AG08396 (cell line): ENCODE data around the gene TCEAL6.
A peak's percentile ranks its signal among the peaks of the same experiment; 100 is the strongest.
"Not testable (repeated sequence)": the region's sequence is repeated elsewhere in the genome, so short reads cannot be mapped to it uniquely, and the experiment has no call there.

ENCODE experiments used
- DNase-seq: peaks from one replicate; pipeline ENCODE4 v3.0.0; 2012; ENCODE audit warnings: low spot score, mixed read lengths

The TCEAL6 gene

DNA sequence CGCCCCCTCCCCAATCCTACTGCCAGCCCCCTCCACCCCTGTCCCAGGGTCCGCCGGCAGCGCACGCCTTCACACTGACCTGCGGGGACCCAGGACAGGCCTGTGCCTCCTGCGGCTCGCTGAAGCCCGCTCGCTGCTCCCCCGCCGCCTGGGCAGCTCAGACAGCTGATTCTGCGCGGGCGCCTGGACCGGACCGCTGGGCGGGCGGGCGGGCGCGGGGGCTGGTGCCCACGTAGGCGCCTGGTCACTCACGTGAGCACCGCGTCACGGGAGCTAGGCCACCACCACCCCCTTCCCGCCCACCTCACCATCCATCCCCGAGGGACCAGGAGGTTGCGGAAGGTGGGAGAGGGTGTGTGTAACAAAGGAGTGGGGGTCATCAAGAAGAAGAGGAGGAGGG, at the start of gene TCEAL6:
TCEAL6 (minus strand) TSS at position 208 of the 400 bp plus-strand sequence.
- not testable (repeated sequence) for DNase-seq

DNA sequence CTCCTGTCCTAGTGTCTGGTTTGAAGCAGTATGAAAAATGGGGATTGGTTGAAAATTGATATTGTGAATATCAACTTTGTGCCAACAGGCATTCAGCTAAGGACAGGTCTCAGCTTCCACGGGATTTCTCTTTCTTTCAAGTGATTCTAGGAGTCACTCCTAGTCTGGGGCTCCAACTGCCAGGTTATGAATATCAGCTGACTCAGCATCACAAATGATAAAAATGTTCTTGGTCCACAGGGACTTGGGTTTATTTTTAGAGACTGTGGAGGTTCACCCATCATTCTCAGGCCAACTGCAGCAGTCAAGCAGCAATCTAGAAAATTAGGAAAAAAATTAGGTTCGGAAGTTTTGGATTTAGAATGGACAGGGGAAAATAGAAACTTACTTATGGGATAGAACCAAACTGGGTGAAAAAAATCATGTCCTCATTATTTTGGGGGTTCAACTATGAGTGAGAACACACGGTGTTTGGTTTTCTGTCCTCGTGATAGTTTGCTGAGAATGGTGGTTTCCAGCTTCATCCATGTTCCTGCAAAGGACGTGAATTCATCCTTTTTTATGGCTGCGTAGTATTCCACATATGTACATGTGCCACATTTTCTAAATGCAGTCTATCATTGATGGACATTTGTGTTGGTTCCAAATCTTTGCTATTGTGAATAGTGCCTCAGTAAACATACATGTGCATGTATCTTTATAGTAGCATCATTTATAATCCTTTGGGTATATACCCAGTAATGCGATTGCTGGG, 43.9 kb upstream of the TCEAL6 start:
- DNase-seq, result no peak

DNA sequence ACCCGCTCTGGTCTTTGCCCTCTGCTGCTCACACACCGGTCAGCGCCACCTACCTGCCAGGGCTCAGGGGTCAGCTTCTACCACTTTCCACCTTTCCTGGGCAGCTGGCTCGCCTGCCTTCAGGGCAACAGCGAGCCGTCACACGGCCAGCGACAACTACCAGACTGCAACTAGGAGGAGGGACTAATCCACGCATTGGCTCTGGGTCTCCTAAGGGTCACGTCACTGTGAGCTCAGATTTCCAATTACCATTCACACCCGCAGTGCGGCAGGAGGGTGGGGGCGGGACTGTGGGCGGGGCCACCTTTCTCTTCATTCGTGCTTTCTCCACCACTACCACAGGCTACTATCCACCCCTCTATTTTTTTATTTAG, 13.5 kb upstream of the TCEAL6 start, which contains the start of gene BEX5:
BEX5 (minus strand) TSS at position 172 of the 374 bp plus-strand sequence. CDS start 1,712 bp downstream, outside the sequence.
- DNase-seq, result no peak

DNA sequence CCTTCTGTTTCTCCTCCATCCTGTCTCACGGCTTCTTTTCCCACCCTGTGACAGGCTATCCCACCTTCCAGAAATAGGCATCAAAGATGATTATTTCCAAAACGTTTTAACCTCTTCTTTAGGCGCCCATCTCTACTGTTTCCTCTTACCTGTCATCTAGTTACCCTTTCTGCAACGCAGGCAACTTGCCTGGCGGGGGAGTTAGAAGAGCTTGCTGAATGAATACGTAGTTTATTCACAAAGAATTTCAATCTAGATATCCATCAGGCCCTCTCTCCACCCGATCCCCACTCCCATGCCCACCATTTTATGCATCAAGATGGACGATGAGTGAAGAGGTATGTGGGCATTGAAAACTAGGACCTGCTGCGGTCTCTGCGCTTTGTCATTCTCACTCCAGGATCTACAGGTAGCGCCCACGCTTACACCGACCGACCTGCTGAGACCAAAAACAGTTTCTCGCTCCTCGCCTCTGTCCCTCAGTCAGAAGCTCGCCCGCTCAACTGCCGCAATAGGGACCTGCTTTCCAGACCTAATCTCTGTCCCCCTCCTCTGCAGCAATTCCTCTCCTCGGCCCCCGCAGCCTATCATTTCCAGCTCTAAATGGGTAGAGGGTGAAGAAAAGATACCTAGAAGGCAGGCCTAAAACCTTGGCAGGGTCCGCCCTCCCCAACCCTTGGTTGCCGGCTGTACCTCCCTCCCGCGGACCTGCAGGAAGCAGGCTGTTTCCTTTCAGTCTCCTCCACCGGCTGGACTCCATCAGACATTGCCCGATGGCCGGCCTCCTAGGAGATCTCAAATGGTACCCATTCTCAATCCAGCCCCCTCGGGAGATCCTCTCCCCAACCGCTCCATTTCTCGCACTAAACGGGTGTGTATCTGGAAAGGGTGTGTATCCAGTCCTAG, 12.9 kb upstream of the TCEAL6 start:
- DNase-seq, result no peak

DNA sequence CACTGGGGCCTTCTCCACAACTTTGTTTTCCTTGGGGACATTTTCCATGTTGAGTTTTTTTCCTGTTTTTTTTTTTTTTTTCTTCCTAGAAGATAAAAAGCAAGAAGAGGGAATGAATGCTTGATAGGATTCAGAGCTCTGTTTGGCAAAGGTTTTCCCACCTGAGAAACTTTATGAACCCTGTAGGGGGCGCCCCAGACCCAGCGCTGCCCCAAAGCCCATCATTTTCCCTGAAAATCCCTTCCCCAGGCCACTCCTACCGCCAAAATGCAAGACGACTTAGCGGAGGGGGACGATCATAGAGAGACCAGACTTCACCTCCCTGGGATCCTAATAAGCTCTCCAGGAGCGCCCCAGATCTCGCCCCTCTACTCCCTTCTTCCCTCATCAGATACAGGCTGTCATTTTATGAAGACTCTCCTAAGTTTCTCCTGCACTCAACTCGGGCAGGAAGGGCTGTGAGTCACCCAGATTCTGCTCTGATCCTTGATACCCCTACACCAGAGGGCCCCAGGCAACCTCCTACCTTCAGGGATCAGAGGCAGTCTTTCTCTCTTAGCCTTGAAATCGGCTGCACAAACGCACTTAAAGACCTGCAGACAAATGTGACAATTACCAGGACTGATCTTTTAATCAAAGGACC, 12.1 kb upstream of the TCEAL6 start:
- DNase-seq, result no peak

DNA sequence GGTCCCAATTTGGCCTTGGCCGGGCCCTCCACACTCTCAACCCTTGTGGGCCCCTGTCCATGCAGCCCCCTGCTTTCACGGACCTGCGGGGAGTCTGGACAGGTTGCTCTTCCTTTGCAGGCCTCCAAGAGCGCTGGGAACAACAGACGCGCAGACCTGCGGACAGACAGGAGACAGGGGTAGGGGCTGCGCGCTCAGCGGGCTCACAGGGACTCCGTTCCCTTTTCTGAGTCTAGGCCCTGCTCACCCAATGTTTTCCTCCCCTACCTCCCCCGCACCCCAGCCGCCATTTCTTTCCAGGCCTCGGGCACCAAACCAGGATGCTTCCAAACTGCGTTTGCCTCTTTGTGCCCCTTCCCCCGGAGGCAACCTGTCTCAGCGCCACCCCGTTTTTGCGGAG, 650 bp downstream of the TCEAL6 start:
- DNase-seq, result not testable (repeated sequence)

DNA sequence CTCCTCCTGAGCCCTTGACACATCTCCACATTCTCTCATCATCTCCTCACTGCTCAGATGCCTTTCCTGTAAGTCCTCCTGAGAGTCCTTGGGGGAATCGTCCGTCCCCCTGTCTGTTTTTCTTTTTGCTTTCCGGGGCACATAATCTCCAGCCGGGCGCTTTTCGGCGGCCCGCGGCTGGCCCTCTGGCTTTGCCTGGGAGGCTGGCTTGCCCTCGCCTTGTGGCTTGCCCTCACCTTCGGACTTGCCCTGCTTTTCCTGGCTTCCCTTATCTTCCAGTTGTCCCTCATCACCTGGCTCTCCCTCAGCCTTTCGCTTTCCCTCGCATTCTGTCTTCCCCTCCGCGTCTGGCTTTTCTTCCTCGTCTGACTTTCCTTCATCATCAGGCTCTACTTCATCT, 1.4 kb downstream of the TCEAL6 start:
- DNase-seq, result not testable (repeated sequence)

DNA sequence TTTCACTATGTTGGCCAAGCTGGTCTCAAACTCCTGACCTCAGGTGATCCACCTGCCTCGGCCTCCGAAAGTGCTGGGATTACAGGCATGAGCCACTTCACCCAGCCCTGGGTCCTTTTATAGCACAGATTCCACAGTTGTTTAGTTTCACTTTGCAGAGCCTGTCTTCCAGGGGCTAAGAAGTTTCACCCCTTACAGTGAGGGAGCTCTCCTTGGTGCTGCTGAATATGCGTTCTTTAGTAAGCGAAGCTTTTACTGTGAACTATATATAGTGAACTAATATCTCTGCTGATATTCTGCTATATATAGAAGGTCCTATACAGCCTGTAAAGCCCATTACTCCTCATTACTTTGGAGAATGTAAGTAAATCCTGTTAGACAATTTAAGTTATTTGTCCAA, 4.2 kb downstream of the TCEAL6 start:
- DNase-seq, result no peak

DNA sequence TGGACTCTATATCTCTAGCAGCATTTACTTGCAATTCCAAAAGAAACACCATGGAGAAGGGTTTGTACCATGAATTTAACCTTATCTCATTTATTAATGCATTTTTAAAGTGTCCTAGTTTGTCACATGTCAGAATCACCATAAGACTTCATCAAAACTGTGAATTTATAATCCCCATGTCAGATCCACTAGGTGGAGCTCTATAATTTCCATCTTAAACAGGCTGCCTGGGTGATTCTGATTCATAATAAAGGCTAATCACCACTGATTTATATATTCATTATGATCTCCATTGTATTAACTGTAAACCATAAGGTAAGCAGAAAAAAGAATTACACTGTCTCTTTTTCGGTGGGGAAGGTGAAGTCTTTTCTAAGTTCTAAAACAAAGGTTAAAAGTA, 12.8 kb downstream of the TCEAL6 start:
- DNase-seq, result peak; percentile 34

DNA sequence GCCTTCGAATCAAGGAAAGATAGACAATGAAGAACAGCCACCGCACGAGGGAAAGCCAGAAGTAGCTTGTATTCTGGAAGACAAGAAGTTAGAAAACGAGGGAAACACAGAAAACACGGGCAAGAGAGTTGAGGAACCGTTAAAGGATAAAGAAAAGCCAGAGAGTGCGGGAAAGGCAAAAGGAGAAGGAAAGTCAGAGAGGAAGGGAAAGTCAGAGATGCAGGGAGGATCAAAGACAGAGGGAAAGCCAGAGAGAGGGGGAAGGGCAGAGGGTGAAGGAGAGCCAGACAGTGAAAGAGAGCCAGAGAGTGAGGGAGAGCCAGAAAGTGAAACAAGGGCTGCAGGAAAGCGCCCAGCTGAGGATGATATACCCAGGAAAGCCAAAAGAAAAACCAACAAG, 15.4 kb downstream of the TCEAL6 start:
- DNase-seq, result no peak

DNA sequence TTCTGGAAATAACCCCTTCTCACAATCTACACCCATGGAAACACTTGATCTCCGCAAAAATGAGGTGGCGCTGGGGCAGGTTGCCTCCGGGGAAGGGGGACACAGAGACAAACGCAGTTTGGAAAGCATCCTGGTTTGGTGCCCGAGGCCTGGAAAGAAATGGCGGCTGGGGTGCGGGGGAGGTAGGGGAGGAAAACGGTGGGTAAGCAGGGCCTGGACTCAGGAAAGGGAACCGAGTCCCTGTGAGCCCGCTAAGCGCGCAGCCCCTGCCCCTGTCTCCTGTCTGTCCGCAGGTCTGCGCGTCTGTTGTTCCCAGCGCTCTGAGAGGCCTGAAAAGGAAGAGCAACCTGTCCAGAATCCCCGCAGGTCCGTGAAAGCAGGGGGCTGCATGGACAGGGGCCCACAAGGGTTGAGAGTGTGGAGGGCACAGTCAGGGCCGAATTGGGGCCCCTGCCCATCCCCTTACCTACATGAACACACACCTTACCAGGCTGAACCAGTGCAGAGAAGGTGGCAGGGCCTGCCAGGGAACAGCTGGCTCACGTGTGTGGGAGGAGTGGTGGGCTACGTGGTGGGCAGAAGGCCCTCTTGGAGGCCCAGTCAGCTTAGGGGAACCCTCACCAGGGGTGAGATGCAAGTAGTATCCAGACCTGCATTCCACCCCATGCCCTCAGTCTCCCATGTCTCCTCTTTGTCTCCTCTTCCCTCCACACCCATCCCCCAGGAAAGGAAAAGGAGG, 16.0 kb downstream of the TCEAL6 start:
- not testable (repeated sequence) for DNase-seq

DNA sequence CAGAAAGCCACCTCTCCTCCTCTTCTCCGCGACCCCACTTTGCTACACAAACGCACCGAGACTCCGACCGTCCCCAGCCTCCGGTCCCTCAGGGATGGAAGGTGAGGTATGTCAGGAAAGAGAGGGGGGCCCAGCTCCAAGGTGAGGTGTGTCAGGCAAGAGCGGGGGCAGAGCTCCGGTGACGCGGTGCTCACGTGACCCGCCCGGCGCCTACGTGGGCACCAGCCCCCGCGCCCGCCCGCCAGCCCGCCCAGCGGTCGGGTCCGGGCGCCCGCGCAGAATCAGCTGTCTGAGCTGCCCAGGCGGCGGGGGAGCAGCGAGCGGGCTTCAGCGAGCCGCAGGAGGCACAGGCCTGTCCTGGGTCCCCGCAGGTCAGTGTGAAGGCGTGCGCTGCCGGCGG, 16.8 kb downstream of the TCEAL6 start, which contains the start of gene TCEAL2:
TCEAL2 (plus strand) TSS at position 244 of the 400 bp plus-strand sequence. CDS start 1,152 bp downstream, outside the sequence.
- DNase-seq, result not testable (repeated sequence)

DNA sequence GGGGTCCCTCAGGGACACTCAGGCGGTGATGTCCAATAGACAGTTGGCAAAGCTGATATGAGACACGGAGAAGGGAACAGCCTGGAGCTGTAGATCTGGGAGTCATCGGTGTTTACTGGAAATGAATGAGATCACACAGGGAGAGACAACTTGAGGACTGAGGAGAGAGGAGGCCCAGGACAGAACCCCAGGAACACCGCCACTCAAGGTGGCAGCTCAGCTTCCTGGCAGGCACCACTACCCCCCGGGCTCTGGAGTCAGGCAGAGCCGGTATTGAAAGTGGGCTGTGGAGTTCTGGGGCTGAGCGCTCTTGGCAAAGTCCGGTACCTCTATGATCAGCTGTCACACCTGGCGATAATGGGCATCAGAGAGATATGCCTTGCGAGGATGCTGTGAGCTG, 17.3 kb downstream of the TCEAL6 start:
- not testable (repeated sequence) for DNase-seq

DNA sequence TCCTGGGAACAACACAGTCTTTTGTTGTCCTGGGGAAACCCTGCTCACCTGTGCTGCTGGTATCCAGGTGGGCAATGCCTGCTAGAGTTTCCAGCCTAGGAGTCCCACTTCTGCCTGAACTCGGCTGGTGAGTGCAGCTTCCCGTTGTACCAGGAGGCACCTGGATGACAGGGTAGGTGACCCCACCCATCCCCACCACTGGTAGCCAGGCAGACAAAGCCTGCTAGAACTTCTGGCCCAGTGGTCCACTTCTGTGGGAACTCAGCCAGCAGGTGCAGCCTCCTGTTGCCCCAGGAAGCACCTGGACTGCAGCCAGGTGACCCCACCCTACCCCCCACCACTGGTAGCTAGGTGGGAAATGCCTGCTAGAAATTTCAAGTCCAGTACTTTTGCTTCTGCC, 26.5 kb downstream of the TCEAL6 start:
- no peak for DNase-seq

DNA sequence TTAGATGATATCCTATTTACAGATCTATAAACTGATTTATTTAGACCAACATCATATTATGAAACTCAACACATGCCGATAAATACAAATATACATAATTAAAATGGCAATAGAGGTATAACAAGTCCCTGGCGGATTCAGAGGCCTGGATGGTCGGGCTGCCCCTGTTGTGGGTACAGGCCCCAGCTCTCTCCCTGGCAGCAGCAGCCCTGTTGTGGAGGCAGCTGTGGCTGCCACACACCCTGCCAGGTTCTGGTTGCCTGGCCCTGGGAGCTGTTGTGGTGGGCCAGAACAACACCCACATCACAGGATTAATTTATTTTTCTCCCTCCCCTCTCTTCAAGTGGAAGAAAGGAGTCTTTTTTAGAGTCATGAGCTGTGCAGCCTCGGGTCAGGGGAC, 28.9 kb downstream of the TCEAL6 start:
- DNase-seq, result no peak
